ENCODE data around the gene ZNF683. TPM values are rescaled to one million over a fixed set of nuclear protein-coding genes. Genes with fewer than 3 reads are reported as not detected.
"Not testable (repeated sequence)": the region's sequence is repeated elsewhere in the genome, so short reads cannot be mapped to it uniquely, and the experiment has no call there.

Gene ZNF683
- total and polyA plus RNA-seq, 9 of the 15 experiments (the other 6 are each of a cell fraction or from before 2014, with no cell fraction given): not detected

DNA sequence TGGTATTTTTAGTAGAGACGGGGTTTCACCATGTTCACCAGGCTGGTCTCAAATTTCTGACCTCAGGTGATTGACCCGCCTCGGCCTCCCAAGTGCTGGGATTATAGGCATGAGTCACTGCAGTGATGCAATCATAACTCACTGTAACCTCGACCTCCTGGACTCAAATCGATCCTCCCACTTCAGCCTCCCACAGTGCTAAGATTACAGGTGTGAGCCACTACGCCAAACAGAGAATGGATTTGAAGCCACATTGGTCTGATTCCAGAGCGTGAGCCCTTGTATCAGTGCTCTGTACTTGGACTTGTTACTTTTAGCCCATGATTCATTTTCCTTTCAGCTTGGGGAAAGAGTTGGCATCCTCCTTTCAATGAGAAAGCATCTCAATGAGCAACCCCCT is 14.9 kb upstream of the ZNF683 start (continued):
- TF ChIP-seq, protein P1, sequence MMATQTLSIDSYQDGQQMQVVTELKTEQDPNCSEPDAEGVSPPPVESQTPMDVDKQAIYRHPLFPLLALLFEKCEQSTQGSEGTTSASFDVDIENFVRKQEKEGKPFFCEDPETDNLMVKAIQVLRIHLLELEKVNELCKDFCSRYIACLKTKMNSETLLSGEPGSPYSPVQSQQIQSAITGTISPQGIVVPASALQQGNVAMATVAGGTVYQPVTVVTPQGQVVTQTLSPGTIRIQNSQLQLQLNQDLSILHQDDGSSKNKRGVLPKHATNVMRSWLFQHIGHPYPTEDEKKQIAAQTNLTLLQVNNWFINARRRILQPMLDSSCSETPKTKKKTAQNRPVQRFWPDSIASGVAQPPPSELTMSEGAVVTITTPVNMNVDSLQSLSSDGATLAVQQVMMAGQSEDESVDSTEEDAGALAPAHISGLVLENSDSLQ (IDR thresholded peaks at IDR 0.05): peak; percentile 83
- TF ChIP-seq ZNF23 (CRISPR knock-in tag; IDR thresholded peaks at IDR 0.05) (no peak), SAP30 (IDR thresholded peaks at IDR 0.05; ENCODE audit: borderline replicate concordance, insufficient read depth, low read depth, low read length, poor library complexity, severe bottlenecking) (no peak), LCOR (CRISPR knock-in tag; IDR thresholded peaks at IDR 0.05) (no peak), NBN (IDR thresholded peaks at IDR 0.05; ENCODE audit: low read depth) (peak; percentile 75)
- TF ChIP-seq, protein P2, sequence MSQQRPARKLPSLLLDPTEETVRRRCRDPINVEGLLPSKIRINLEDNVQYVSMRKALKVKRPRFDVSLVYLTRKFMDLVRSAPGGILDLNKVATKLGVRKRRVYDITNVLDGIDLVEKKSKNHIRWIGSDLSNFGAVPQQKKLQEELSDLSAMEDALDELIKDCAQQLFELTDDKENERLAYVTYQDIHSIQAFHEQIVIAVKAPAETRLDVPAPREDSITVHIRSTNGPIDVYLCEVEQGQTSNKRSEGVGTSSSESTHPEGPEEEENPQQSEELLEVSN (IDR thresholded peaks at IDR 0.05; ENCODE audit: borderline replicate concordance in 1 of 2, extremely low read depth in 1 of 2, insufficient read depth in 1 of 2, insufficient read length in 1 of 2, low read depth in 1 of 2, low read length in 1 of 2, poor library complexity in 1 of 2, severe bottlenecking in 1 of 2): peak in 1 of 2 experiments; percentile 47

GRCh38 chr1:26385063-26385462 is 12.5 kb upstream of the ZNF683 start:
- H3K4me2 ChIP-seq (ENCODE audit: insufficient read depth, low read length); H3K27me3 ChIP-seq (ENCODE audit: control insufficient read depth in 2 of 2, insufficient read depth in 2 of 2, low read length in 2 of 2); H3K36me3 ChIP-seq (ENCODE audit: control insufficient read depth, insufficient read depth, low read length); ATAC-seq; H3K79me2 ChIP-seq (ENCODE audit: control insufficient read depth, insufficient read depth, low read length); H3K9me3 ChIP-seq (replicated peaks; ENCODE audit: control insufficient read depth, insufficient read depth, low read depth, low read length); H3K4me3 ChIP-seq; H3K27ac ChIP-seq (ENCODE audit: extremely low read depth, low read depth, low read length); CTCF ChIA-PET (ENCODE audit: low intra/inter-chr PET ratio); DNase-seq (ENCODE audit: extremely low read depth in 1 of 4, low spot score in 3 of 4); POLR2A ChIA-PET; BruUV-seq (replicated peaks); H2AFZ ChIP-seq (ENCODE audit: low read depth, low read length); H3K9ac ChIP-seq (ENCODE audit: insufficient read depth in 1 of 2, low read depth in 2 of 2, low read length in 2 of 2); H4K20me1 ChIP-seq (replicated peaks; ENCODE audit: control insufficient read depth, insufficient read depth, low read length); in situ Hi-C loops (cut with MboI); H3K9me1 ChIP-seq (ENCODE audit: control insufficient read depth, insufficient read depth, low read length); FAIRE-seq: not testable (repeated sequence)
- TF ChIP-seq KDM1A (IDR thresholded peaks at IDR 0.05) (peak in 1 of 2 experiments; percentile 44; a peak in 1 of 4 replicates), TRIM28 (IDR thresholded peaks at IDR 0.05) (peak; percentile 46; the same call in 1 of the 2 replicates), ZNF121 (CRISPR knock-in tag; conservative IDR thresholded peaks at IDR 0.05) (peak; percentile 57; the same call in 1 of the 2 replicates), BCOR (IDR thresholded peaks at IDR 0.05) (peak; percentile 42; the same call in 1 of the 2 replicates)
- H3K4me1 ChIP-seq (replicated peaks in 1 of 2; ENCODE audit: control insufficient read depth in 2 of 2, insufficient read depth in 2 of 2, low read length in 2 of 2): peaks cover 8 to 14% of the 10 kb centered on the region in 2 experiments
- 78% methylated on average over 3 of the region's 3 CpGs for WGBS (ENCODE audit: insufficient coverage, low coverage, missing lambda C conversion rate)
- intact Hi-C loops (cut with micrococcal nuclease): loop anchor here (10.0 kb wide), 1 partner anchor 210 kb away; the partner anchor contains the start of genes CNKSR1 and ZNF593OS
